GM23338 (cell line): ENCODE data around the gene CYP26B1. TPM values are rescaled to one million over a fixed set of nuclear protein-coding genes. Genes with fewer than 3 reads are reported as not detected.

Source experiments
- ATAC-seq: fragments of 200-7000 bp; cut with Tn5 transposase; 3 replicates; pipeline ENCODE4 v1.9.1; 2020
- DNase-seq: peaks from one replicate; pipeline ENCODE4 v3.0.0-alpha.2; 2015; ENCODE audit warnings: low spot score
- H2AFZ ChIP-seq: fragments of 200-600 bp; sonication (generic); 2 replicates; pipeline ENCODE4 v1.8.0; 2016; ENCODE audit warnings: antibody characterized with exemption, mild to moderate bottlenecking, moderate library complexity
- H3F3A ChIP-seq: fragments of 200-600 bp; sonication (generic); replicated peaks from 2 replicates; pipeline ENCODE4 v1.8.0; 2017; ENCODE audit warnings: antibody characterized with exemption, mixed run types, low read depth
- H3K27ac ChIP-seq: fragments of 200-600 bp; sonication (generic); 2 replicates; pipeline ENCODE4 v1.6.1; 2016; ENCODE audit warnings: low read depth
- H3K27me3 ChIP-seq: fragments of 200-600 bp; sonication (generic); 2 replicates; pipeline ENCODE4 v1.8.0; 2016; ENCODE audit warnings: mild to moderate bottlenecking, mixed run types, moderate library complexity; ENCODE audit not compliant: insufficient read depth
- H3K36me3 ChIP-seq: fragments of 200-600 bp; sonication (generic); 2 replicates; pipeline ENCODE4 v1.8.0; 2016; ENCODE audit warnings: mild to moderate bottlenecking; ENCODE audit not compliant: insufficient read depth
- H3K4me1 ChIP-seq: fragments of 200-600 bp; sonication (generic); 2 replicates; pipeline ENCODE4 v1.8.0; 2016; ENCODE audit warnings: mild to moderate bottlenecking, moderate library complexity; ENCODE audit not compliant: insufficient read depth
- H3K4me2 ChIP-seq: fragments of 200-600 bp; sonication (generic); 2 replicates; pipeline ENCODE4 v1.7.1; 2017; ENCODE audit warnings: mixed run types
- H3K4me3 ChIP-seq: fragments of 200-600 bp; sonication (generic); 2 replicates; pipeline ENCODE4 v1.6.1; 2016; ENCODE audit warnings: mixed run types
- H3K79me2 ChIP-seq: fragments of 200-600 bp; sonication (generic); replicated peaks from 2 replicates; pipeline ENCODE4 v1.8.0; 2017; ENCODE audit warnings: mild to moderate bottlenecking; ENCODE audit not compliant: insufficient read depth
- H3K9me2 ChIP-seq: fragments of 200-600 bp; sonication (generic); 2 replicates; pipeline ENCODE4 v1.8.0; 2017; ENCODE audit not compliant: insufficient read depth
- H4K20me1 ChIP-seq: fragments of 200-600 bp; sonication (generic); replicated peaks from 2 replicates; pipeline ENCODE4 v1.8.0; 2017; ENCODE audit warnings: mild to moderate bottlenecking; ENCODE audit not compliant: insufficient read depth
- H3K27ac Mint-ChIP-seq: 2 replicates; pipeline ENCODE4 v1.8.0; 2020; ENCODE audit warnings: inconsistent platforms, mild to moderate bottlenecking, moderate library complexity, mixed read lengths
- H3K27me3 Mint-ChIP-seq: 3 replicates; pipeline ENCODE4 v1.8.0; 2022; ENCODE audit warnings: low read depth, mild to moderate bottlenecking, moderate library complexity, mixed read lengths, inconsistent platforms; ENCODE audit not compliant: insufficient read depth, poor library complexity
- H3K36me3 Mint-ChIP-seq: 3 replicates; pipeline ENCODE4 v1.8.0; 2021; ENCODE audit warnings: low read depth, mild to moderate bottlenecking, inconsistent platforms, moderate library complexity, mixed read lengths
- H3K4me1 Mint-ChIP-seq: 3 replicates; pipeline ENCODE4 v1.8.0; 2020; ENCODE audit warnings: mild to moderate bottlenecking, inconsistent platforms, mixed read lengths
- H3K4me3 Mint-ChIP-seq: 3 replicates; pipeline ENCODE4 v1.8.0; 2021; ENCODE audit warnings: moderate library complexity, mild to moderate bottlenecking, inconsistent platforms, mixed read lengths
- H3K9me3 Mint-ChIP-seq: 3 replicates; pipeline ENCODE4 v1.8.0; 2020; ENCODE audit warnings: moderate library complexity, mild to moderate bottlenecking, inconsistent platforms, mixed read lengths
- EZH2 ChIP-seq: fragments of 200-600 bp; sonication (generic); IDR thresholded peaks from one replicate; pipeline ENCODE4 v1.8.0; 2017; ENCODE audit warnings: antibody characterized with exemption, mild to moderate bottlenecking, low read depth; ENCODE audit not compliant: unreplicated experiment
- JUNB ChIP-seq: IDR thresholded peaks from one replicate; pipeline ENCODE4 v1.6.1; 2016; ENCODE audit warnings: antibody characterized with exemption; ENCODE audit not compliant: unreplicated experiment
- STAT1 ChIP-seq: IDR thresholded peaks from one replicate; pipeline ENCODE4 v1.6.1; 2016; ENCODE audit warnings: antibody characterized with exemption; ENCODE audit not compliant: unreplicated experiment
- ZNF114 ChIP-seq: fragments of 250-450 bp; sonication (Bioruptor Pico); IDR thresholded peaks from 2 replicates; pipeline ENCODE4 v1.5.0; 2020; ENCODE audit warnings: mild to moderate bottlenecking, moderate library complexity
- ZNF331 ChIP-seq: fragments of 250-450 bp; sonication (Bioruptor Pico); IDR thresholded peaks from 2 replicates; pipeline ENCODE4 v1.5.0; 2020; ENCODE audit warnings: low read depth, mild to moderate bottlenecking, moderate library complexity
- polyA plus RNA-seq: library from polyadenylated mRNA; unstranded; fragments of >200 nt; fragmentation: Nextera tagmentation; extraction: Ambion mirVana; gene quantifications from 2 replicates; pipeline ENCODE4 v1.2.1, GENCODE V29; 2016
- total RNA-seq: library from RNA; depleted of rRNA; stranded (reverse); fragments of >200 nt; shearing (Covaris generic); gene quantifications from 2 replicates; pipeline ENCODE4 v1.2.3, GENCODE V29; 2014
- TF ChIP-seq, protein P1 (sequence below): fragments of 250-450 bp; sonication (Bioruptor Pico); IDR thresholded peaks from 2 replicates; pipeline ENCODE4 v1.5.0; 2020; ENCODE audit warnings: mild to moderate bottlenecking, moderate library complexity
- TF ChIP-seq, protein P2 (sequence below): IDR thresholded peaks from 2 replicates; pipeline ENCODE4 v1.6.1; 2016; ENCODE audit warnings: antibody characterized with exemption

The CYP26B1 gene
- total and polyA plus RNA-seq, 2 experiments from 2014 or later: 0.05 to 0.31 TPM

DNA sequence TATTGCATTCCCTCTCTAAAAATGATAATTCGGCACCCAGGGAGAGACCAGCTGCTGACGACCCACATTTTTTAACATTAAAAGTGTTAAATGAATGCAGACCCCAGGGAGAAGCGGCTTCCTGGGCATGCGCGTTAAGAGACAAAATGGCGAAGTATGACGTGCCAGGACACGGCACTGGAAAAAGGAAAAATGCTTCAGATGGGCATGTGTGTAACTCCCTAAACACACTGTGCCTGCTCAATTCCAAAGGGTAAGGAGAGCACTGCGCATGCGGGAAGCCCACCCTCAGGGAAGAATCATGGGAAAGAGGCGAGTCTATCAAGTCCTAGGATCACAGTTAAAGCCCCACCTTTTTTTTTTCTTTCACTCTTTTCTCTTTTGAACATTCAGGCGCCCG, 58.1 kb downstream of the CYP26B1 start (continued):
- TF ChIP-seq, protein P1, sequence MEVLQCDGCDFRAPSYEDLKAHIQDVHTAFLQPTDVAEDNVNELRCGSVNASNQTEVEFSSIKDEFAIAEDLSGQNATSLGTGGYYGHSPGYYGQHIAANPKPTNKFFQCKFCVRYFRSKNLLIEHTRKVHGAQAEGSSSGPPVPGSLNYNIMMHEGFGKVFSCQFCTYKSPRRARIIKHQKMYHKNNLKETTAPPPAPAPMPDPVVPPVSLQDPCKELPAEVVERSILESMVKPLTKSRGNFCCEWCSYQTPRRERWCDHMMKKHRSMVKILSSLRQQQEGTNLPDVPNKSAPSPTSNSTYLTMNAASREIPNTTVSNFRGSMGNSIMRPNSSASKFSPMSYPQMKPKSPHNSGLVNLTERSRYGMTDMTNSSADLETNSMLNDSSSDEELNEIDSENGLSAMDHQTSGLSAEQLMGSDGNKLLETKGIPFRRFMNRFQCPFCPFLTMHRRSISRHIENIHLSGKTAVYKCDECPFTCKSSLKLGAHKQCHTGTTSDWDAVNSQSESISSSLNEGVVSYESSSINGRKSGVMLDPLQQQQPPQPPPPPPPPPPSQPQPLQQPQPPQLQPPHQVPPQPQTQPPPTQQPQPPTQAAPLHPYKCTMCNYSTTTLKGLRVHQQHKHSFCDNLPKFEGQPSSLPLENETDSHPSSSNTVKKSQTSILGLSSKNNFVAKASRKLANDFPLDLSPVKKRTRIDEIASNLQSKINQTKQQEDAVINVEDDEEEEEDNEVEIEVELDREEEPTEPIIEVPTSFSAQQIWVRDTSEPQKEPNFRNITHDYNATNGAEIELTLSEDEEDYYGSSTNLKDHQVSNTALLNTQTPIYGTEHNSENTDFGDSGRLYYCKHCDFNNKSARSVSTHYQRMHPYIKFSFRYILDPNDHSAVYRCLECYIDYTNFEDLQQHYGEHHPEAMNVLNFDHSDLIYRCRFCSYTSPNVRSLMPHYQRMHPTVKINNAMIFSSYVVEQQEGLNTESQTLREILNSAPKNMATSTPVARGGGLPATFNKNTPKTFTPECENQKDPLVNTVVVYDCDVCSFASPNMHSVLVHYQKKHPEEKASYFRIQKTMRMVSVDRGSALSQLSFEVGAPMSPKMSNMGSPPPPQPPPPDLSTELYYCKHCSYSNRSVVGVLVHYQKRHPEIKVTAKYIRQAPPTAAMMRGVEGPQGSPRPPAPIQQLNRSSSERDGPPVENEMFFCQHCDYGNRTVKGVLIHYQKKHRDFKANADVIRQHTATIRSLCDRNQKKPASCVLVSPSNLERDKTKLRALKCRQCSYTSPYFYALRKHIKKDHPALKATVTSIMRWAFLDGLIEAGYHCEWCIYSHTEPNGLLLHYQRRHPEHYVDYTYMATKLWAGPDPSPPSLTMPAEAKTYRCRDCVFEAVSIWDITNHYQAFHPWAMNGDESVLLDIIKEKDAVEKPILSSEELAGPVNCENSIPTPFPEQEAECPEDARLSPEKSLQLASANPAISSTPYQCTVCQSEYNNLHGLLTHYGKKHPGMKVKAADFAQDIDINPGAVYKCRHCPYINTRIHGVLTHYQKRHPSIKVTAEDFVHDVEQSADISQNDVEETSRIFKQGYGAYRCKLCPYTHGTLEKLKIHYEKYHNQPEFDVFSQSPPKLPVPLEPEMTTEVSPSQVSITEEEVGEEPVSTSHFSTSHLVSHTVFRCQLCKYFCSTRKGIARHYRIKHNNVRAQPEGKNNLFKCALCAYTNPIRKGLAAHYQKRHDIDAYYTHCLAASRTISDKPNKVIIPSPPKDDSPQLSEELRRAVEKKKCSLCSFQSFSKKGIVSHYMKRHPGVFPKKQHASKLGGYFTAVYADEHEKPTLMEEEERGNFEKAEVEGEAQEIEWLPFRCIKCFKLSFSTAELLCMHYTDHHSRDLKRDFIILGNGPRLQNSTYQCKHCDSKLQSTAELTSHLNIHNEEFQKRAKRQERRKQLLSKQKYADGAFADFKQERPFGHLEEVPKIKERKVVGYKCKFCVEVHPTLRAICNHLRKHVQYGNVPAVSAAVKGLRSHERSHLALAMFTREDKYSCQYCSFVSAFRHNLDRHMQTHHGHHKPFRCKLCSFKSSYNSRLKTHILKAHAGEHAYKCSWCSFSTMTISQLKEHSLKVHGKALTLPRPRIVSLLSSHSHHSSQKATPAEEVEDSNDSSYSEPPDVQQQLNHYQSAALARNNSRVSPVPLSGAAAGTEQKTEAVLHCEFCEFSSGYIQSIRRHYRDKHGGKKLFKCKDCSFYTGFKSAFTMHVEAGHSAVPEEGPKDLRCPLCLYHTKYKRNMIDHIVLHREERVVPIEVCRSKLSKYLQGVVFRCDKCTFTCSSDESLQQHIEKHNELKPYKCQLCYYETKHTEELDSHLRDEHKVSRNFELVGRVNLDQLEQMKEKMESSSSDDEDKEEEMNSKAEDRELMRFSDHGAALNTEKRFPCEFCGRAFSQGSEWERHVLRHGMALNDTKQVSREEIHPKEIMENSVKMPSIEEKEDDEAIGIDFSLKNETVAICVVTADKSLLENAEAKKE: no peak
- TF ChIP-seq EZH2: no peak

DNA sequence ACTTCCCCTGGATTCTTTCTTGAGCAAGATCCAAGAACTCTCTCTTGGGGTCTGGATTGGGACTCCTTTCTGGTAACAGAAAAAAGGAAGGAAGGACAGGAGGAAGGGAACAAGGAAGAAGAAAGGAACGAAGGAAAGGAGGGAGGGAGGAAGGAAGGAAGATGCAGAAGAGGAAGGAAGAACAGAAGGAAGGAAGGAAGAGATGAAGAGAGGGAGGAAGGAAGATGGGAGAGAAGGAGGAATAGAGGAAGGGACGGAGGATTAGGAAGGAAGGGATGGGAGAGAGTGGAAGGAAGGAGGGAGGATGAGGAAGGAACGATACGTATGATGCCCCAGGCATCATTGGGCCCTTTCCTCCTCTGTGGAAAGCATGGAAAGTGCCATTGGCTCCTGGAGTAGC, 58.6 kb downstream of the CYP26B1 start:
- Mint-ChIP-seq H3K27me3 (peaks cover 6% of the 10 kb centered on the region), H3K36me3 (no peaks in the 10 kb centered on the region; the same call in 2 of the 3 replicates)

More for the DNA sequence above, 58.6 kb downstream of the CYP26B1 start:
- no peaks in the 10 kb centered on the region for H3K79me2 ChIP-seq
- H3K27me3 ChIP-seq: no peaks in the 10 kb centered on the region
- Mint-ChIP-seq H3K4me1 (peaks cover 7% of the 10 kb centered on the region), H3K9me3 (peaks cover 7% of the 10 kb centered on the region; the same call in 1 of the 3 replicates), H3K4me3 (no peak overlapping the region), H3K27ac (no peak overlapping the region)
- H3K27ac ChIP-seq: no peak overlapping the region
- H3K4me1 ChIP-seq: no peaks in the 10 kb centered on the region
- H3K4me3 ChIP-seq: no peak overlapping the region
- H3F3A ChIP-seq: no peaks in the 10 kb centered on the region
- H2AFZ ChIP-seq: no peak overlapping the region
- no peaks in the 10 kb centered on the region; the same call in 1 of the 2 replicates for H3K36me3 ChIP-seq
- no peak overlapping the region for H3K4me2 ChIP-seq
- TF ChIP-seq STAT1: no peak
- TF ChIP-seq, protein P1: no peak
- no peak for TF ChIP-seq ZNF114
- no peak for TF ChIP-seq JUNB
- TF ChIP-seq ZNF331 (CRISPR knock-in tag): no peak
- TF ChIP-seq, protein P2, sequence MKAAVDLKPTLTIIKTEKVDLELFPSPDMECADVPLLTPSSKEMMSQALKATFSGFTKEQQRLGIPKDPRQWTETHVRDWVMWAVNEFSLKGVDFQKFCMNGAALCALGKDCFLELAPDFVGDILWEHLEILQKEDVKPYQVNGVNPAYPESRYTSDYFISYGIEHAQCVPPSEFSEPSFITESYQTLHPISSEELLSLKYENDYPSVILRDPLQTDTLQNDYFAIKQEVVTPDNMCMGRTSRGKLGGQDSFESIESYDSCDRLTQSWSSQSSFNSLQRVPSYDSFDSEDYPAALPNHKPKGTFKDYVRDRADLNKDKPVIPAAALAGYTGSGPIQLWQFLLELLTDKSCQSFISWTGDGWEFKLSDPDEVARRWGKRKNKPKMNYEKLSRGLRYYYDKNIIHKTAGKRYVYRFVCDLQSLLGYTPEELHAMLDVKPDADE: no peak
- ATAC-seq: no peak
- H3K9me2 ChIP-seq: no peaks in the 10 kb centered on the region
- no peak for DNase-seq
- H4K20me1 ChIP-seq: no peaks in the 10 kb centered on the region
